Caki2 (cell line): ENCODE results near the gene DFFB. TPM values are rescaled to one million over a fixed set of nuclear protein-coding genes. Genes with fewer than 3 reads are reported as not detected.
"Not testable (repeated sequence)": the region's sequence is repeated elsewhere in the genome, so short reads cannot be mapped to it uniquely, and the experiment has no call there.

Source experiments
- DNase-seq: peaks from one replicate; pipeline ENCODE4 v3.0.0-alpha.2; 2015; ENCODE audit warnings: low read depth
- in situ Hi-C: cut with HindIII; loops from 2 replicates; pipeline ENCODE4 v1.10.0; 2016; ENCODE audit warnings: low sequenced_read_pairs, low pct_unique_long_range_greater_than_20kb, mixed read lengths
- total RNA-seq: library from RNA; depleted of rRNA; stranded (reverse); fragments of >200 nt; shearing (Covaris generic); gene quantifications from 2 replicates; pipeline ENCODE4 v1.2.3, GENCODE V29; 2014; ENCODE audit warnings: low replicate concordance

The DFFB gene
- total RNA-seq, 1 experiment from 2014 or later: 27.9 TPM

- no peak for DNase-seq
- in situ Hi-C loops: no loop called here
Measured at GRCh38 chr1:3914331-3914851, 57.1 kb downstream of the DFFB start.

- DNase-seq: no peak
- in situ Hi-C loops: no loop called here
Measured at GRCh38 chr1:3914911-3915310, 57.6 kb downstream of the DFFB start.

- DNase-seq: no peak
- in situ Hi-C loops: no loop called here
Measured at GRCh38 chr1:3915551-3916121, 58.4 kb downstream of the DFFB start.

- in situ Hi-C loops: no loop called here
- DNase-seq: no peak
Measured at GRCh38 chr1:3917761-3918160, 60.5 kb downstream of the DFFB start.

GRCh38 chr1:3918359-3918758, 61.1 kb downstream of the DFFB start:
- in situ Hi-C loops: not testable (repeated sequence)

GRCh38 chr1:3918966-3919611, 61.8 kb downstream of the DFFB start:
- in situ Hi-C loops: no loop called here
- no peak for DNase-seq

More at GRCh38 chr1:3918359-3918758, 61.1 kb downstream of the DFFB start:
- not testable (repeated sequence) for DNase-seq

GRCh38 chr1:3919706-3920105, 62.4 kb downstream of the DFFB start:
- in situ Hi-C loops: no loop called here
- DNase-seq: no peak

GRCh38 chr1:3921765-3922164, 64.5 kb downstream of the DFFB start:
- in situ Hi-C loops: no loop called here

GRCh38 chr1:3922201-3922725, 65.0 kb downstream of the DFFB start:
- in situ Hi-C loops: no loop called here
- peak; percentile 63 for DNase-seq

More at GRCh38 chr1:3921765-3922164, 64.5 kb downstream of the DFFB start:
- no peak for DNase-seq

- in situ Hi-C loops: no loop called here
- no peak for DNase-seq
Measured at GRCh38 chr1:3922851-3923250, 65.6 kb downstream of the DFFB start.

GRCh38 chr1:3923378-3924185, 66.3 kb downstream of the DFFB start:
- no peak for DNase-seq
- in situ Hi-C loops: no loop called here

- in situ Hi-C loops: no loop called here
- DNase-seq: no peak
Measured at GRCh38 chr1:3924186-3924824, 67.0 kb downstream of the DFFB start.

GRCh38 chr1:3924825-3925220, 67.5 kb downstream of the DFFB start:
- no peak for DNase-seq
- in situ Hi-C loops: no loop called here

- no peak for DNase-seq
- in situ Hi-C loops: no loop called here
Measured at GRCh38 chr1:3925256-3925655, 68.0 kb downstream of the DFFB start.

- in situ Hi-C loops: no loop called here
- no peak for DNase-seq
Measured at GRCh38 chr1:3925762-3926161, 68.5 kb downstream of the DFFB start.

GRCh38 chr1:3926956-3927355, 69.7 kb downstream of the DFFB start:
- DNase-seq: no peak
- in situ Hi-C loops: no loop called here

GRCh38 chr1:3928586-3928985, 71.3 kb downstream of the DFFB start:
- in situ Hi-C loops: no loop called here
- no peak for DNase-seq

GRCh38 chr1:3929126-3929525, 71.8 kb downstream of the DFFB start:
- DNase-seq: no peak
- in situ Hi-C loops: no loop called here
